ENCODE results near the gene PLBD2.

PLBD2 gene

GRCh38 chr12:113318046-113318656, 40.2 kb upstream of the PLBD2 start:
- DNase-seq (ENCODE audit: low read depth): no peak

DNA sequence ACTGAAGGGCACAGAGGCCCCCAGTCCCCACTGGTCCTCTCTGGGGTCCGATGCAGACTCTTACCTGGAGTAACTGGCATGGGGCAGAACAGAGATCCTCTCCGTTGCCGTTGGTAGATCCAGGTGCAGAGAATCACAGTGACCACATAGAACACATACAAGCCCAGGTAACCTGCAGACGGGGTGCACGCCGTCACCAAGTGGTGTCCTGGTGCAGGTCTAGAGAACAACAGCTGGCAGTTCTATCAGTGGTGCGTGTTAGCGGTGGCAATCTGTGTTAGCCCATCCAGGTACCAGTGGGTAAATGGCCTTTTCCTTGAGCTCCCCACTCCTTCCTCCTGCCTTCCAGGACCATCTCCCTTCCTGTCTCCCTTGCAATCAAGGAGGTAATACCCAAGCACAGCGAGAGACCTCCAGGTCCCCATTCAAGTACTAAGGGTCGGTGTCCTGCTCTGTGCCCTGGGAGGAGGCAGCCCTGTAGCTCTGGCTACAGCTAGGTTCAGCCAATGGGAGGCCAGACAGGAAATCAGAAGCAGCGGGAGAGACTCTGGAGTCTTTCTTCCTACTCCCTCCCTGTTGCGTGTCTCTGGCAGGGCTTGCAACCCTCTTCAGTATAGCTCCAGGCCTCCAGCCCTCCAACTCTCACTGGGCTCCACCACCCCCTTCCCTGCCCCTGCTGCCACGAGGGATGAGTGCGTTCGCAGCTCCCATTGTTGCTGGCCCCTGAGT, 39.3 kb upstream of the PLBD2 start:
- H3K4me3 ChIP-seq (ENCODE audit: control insufficient read depth, low read depth, low read length): no peak overlapping the region
- DNase-seq (ENCODE audit: low read depth): no peak
- TF ChIP-seq, protein P1, sequence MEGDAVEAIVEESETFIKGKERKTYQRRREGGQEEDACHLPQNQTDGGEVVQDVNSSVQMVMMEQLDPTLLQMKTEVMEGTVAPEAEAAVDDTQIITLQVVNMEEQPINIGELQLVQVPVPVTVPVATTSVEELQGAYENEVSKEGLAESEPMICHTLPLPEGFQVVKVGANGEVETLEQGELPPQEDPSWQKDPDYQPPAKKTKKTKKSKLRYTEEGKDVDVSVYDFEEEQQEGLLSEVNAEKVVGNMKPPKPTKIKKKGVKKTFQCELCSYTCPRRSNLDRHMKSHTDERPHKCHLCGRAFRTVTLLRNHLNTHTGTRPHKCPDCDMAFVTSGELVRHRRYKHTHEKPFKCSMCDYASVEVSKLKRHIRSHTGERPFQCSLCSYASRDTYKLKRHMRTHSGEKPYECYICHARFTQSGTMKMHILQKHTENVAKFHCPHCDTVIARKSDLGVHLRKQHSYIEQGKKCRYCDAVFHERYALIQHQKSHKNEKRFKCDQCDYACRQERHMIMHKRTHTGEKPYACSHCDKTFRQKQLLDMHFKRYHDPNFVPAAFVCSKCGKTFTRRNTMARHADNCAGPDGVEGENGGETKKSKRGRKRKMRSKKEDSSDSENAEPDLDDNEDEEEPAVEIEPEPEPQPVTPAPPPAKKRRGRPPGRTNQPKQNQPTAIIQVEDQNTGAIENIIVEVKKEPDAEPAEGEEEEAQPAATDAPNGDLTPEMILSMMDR (IDR thresholded peaks at IDR 0.05; ENCODE audit: control insufficient read depth, insufficient read depth, low read depth, low read length, missing control alignments): no peak

More at GRCh38 chr12:113318046-113318656, 40.2 kb upstream of the PLBD2 start:
- H3K4me3 ChIP-seq (ENCODE audit: control insufficient read depth, low read depth, low read length): no peak overlapping the region
- TF ChIP-seq, protein P1 (IDR thresholded peaks at IDR 0.05; ENCODE audit: control insufficient read depth, insufficient read depth, low read depth, low read length, missing control alignments): no peak

- no peak overlapping the region for H3K4me3 ChIP-seq (ENCODE audit: control insufficient read depth, low read depth, low read length)
- TF ChIP-seq, protein P1 (IDR thresholded peaks at IDR 0.05; ENCODE audit: control insufficient read depth, insufficient read depth, low read depth, low read length, missing control alignments): no peak
- DNase-seq (ENCODE audit: low read depth): no peak
Measured at GRCh38 chr12:113320401-113320800, 38.0 kb upstream of the PLBD2 start.

DNA sequence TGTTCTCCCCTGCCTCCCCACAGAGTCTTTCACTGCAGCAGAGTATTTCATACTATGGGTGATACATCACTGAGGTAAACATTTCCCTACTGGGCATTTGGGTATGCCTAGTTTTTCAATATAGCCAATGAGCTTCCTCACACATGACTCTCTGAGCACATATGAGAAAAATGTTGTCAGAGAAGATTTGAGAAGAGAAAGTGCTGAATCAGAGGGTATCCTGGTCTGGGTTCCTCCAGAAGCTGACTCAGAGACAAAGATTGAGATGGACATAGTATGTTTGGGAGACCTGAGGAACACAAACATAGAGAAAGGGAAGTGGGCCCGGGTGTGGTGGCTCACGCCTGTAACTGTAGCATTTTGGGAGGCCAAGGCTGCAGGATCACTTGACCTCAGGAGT, 36.0 kb upstream of the PLBD2 start:
- H3K4me3 ChIP-seq (ENCODE audit: control insufficient read depth, low read depth, low read length): no peak overlapping the region
- no peak for DNase-seq (ENCODE audit: low read depth)
- TF ChIP-seq, protein P1 (IDR thresholded peaks at IDR 0.05; ENCODE audit: control insufficient read depth, insufficient read depth, low read depth, low read length, missing control alignments): no peak

DNA sequence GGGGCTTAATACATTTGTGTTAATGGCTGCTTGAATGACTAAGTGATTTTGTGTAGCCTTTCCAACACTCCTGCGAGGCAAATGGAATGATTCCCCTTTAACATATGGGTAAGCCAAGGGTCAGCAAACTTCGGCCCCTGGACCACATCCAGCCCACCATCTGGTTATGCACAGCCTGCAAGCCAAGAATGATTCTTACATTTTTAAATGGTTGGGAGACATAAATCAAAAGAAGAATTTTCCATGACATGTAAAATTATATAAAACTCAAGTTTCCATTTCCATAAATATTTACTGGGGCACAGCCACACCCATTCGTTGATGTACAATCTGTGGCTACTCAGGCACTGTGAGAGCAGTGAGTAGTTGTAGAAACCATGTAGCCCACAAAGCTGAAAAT, 32.5 kb upstream of the PLBD2 start:
- DNase-seq (ENCODE audit: low read depth): peak; percentile 35
- TF ChIP-seq, protein P1 (IDR thresholded peaks at IDR 0.05; ENCODE audit: control insufficient read depth, insufficient read depth, low read depth, low read length, missing control alignments): no peak
- no peak overlapping the region for H3K4me3 ChIP-seq (ENCODE audit: control insufficient read depth, low read depth, low read length)

DNA sequence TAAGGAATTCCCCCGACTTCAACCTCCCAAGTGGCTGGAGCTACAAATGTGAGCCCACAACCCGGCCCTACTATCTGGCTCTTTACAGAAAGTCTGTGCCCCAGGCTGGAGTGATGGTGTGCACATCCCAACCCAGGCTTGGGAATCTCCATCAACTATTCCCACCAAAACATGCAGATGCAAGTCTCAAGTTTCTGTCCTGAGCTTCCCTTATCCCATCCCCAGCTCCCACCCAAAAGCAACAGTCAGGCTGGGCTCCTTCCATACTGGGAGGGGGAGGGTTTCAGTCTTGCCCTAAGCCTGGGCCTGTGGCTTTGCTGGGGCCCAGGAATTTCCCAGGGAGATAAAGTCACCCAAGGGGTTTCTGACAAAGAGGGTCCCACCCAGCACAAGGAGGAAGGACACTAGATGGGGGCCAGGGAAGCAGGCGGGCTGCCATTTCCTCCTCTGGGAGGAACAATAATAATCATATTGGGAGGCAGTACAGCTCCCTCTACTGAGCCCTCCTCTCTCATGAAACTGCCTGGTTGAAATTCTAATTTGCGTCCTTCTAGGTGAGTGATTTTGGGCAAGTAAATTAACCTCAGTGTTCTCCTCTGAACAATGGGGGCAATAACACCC, 31.5 kb upstream of the PLBD2 start:
- H3K4me3 ChIP-seq (ENCODE audit: control insufficient read depth, low read depth, low read length): no peak overlapping the region
- TF ChIP-seq, protein P1 (IDR thresholded peaks at IDR 0.05; ENCODE audit: control insufficient read depth, insufficient read depth, low read depth, low read length, missing control alignments): no peak
- no peak for DNase-seq (ENCODE audit: low read depth)

Data from AG09309 (cell line).